Heart right ventricle (tissue), 16 donors: Measurements from ENCODE around the gene CCDC174. TPM values are rescaled to one million over a fixed set of nuclear protein-coding genes. Genes with fewer than 3 reads are reported as not detected.
A peak's percentile ranks its signal among the peaks of the same experiment; 100 is the strongest.

Source experiments
- ATAC-seq, 8 donors: fragments of 200-7000 bp; cut with Tn5 transposase; one replicate each; pipeline ENCODE4 v1.9.1; 2020; ENCODE audit warnings: mild to moderate bottlenecking in 8 of 8, moderate library complexity in 8 of 8, moderate number of reproducible peaks in 1 of 8
- DNase-seq, 2 donors: peaks; one replicate each; pipeline ENCODE4 v3.0.0-alpha.2; 2020
- H3K27ac ChIP-seq, 10 donors: fragments of 200-600 bp; sonication (generic) in 2 of 10; one replicate each; pipeline versions ENCODE4 v1.5.0 to v1.8.0; 2020 to 2022; ENCODE audit warnings: mild to moderate bottlenecking in 3 of 10
- H3K27me3 ChIP-seq, 7 donors: fragments of 200-600 bp; one replicate each; pipeline ENCODE4 v1.8.0; 2021 to 2022; ENCODE audit warnings: mild to moderate bottlenecking in 2 of 7
- H3K36me3 ChIP-seq, 9 donors: fragments of 200-600 bp; sonication (generic) in 1 of 9; one replicate each; pipeline versions ENCODE4 v1.5.0 to v1.8.0; 2020 to 2022; ENCODE audit warnings: mild to moderate bottlenecking in 2 of 9
- H3K4me1 ChIP-seq, 9 donors: fragments of 200-600 bp; sonication (generic) in 1 of 9; one replicate each; pipeline versions ENCODE4 v1.5.0 to v1.8.0; 2020 to 2022; ENCODE audit warnings: mild to moderate bottlenecking in 4 of 9
- H3K4me3 ChIP-seq, 10 donors: fragments of 200-600 bp; sonication (generic) in 2 of 10; one replicate each; pipeline versions ENCODE4 v1.5.0 to v1.8.0; 2020 to 2022; ENCODE audit warnings: mild to moderate bottlenecking in 7 of 10, moderate library complexity in 2 of 10
- H3K9me3 ChIP-seq, 11 donors: fragments of 200-600 bp in 10 of 11; sonication (generic) in 2 of 11; one replicate each; pipeline versions ENCODE4 v1.5.0 to v1.8.0; 2013 to 2022; ENCODE audit warnings: mild to moderate bottlenecking in 2 of 11, control low read depth in 1 of 11, moderate library complexity in 1 of 11
- CTCF ChIP-seq, 9 donors: fragments of 200-600 bp; sonication (generic) in 2 of 9; IDR thresholded peaks; one replicate each; pipeline versions ENCODE4 v1.5.0 to v1.8.0; 2021 to 2022; ENCODE audit warnings: antibody characterized with exemption in 9 of 9, mild to moderate bottlenecking in 5 of 9, moderate library complexity in 1 of 9
- WGBS, 2 donors: extraction: QIAGEN DNeasy Blood & Tissue Kit; methylation state at CpG; one replicate each; pipeline ENCODE4 v1.1.7; 2013; ENCODE audit warnings: inconsistent platforms in 1 of 2; 5-methylcytosine and 5-hydroxymethylcytosine counted together
- intact Hi-C, 10 donors: fragments of 100-400 bp; cut with DNase I; formaldehyde crosslinking; loops; one replicate each; pipeline versions ENCODE4 v1.11.1 to v1.14.2; 2022
- long read RNA-seq, 3 donors: library from polyadenylated mRNA; unstranded; transcript quantifications; one replicate each; pipeline ENCODE4 v2.0.0, GENCODE V29; 2020 to 2021
- polyA plus RNA-seq, 2 donors: library from polyadenylated mRNA; stranded (reverse); fragments of 200-250 nt; gene quantifications; one replicate each; pipeline ENCODE4 v1.2.3, GENCODE V29; 2013
- total RNA-seq, 10 donors: library from RNA; stranded (reverse); fragmentation: NEBNext Ultra II Directional in 3 of 10; extraction: Animal tissue kit (Norgen Biotek cat#: 25700) in 3 of 10; gene quantifications; one replicate each; pipeline versions ENCODE4 v1.2.1 to v1.2.4, GENCODE V29; 2021 to 2023
- donor health status: Arrhythmogenic right ventricular cardiomyopathy.
- donor health status: ischemic (EF 13 %, LVEDD 7.1; RV severe dilation, severe dysfunction).
- donor health status: healthy with polysubstance abuse.
- donor health status: DM: no; HTN: yes; CAD: no.
- donor health status: DM: no; HTN: no; CAD: no.
- donor health status: ischemic (EF 25% LVEDD 6.9; RV normal size, moderate dysfunction).
- donor health status: ischemic (EF 25% LVEDD 5.7; RV mildly dilated, moderate dysfunction).
- donor health status: healthy.
- donor health status: DM: yes; HTN: yes; CAD: no.
- donor health status: Ischemic cardiomyopathy.
- donor health status: ischemic (EF 35%, LVEDD 5.7; RV mildly dilated, moderate dysfunction).
- donor health status: nonischemic (EF 11% LVEDD 7.7; RV severe dilation, severe dysfunction).
- donor health status: DM: yes; HTN: yes; CAD: no.
- donor health status: PGD.
- donor health status: ischemic (EF 29% LVEDD 5.4; RV normal size, mild dysfunction).
- donor health status: nonischemic (EF 23%, LVEDD 6.1; RV moderate dilation, normal function).

The CCDC174 gene
- 10 to 100 TPM in 9 of 10 donors, 1 to 10 TPM in 1; 10.0 to 15.4 (median 11.6) TPM for total RNA-seq
- 10 to 100 TPM; 10.1 to 18.6 TPM for polyA plus RNA-seq
- long read RNA-seq, donor 1, partial matches to known transcripts: 7 of 11 reads
- long read RNA-seq, donor 1, other reads (novel, unspliced or antisense): 2 of 11 reads
- long read RNA-seq, donor 2, partial matches to known transcripts: 6 of 10 reads
- long read RNA-seq, donor 2, other reads (novel, unspliced or antisense): 2 of 10 reads
- long read RNA-seq, donor 3, partial matches to known transcripts: 2 of 4 reads
- long read RNA-seq, donor 3, other reads (novel, unspliced or antisense): 1 of 4 reads

- WGBS, 2 donors: 0% methylated on average over 47 of the region's 47 CpGs
- Histone ChIP-seq H3K27ac (peak within 1 kb of the TSS; percentile 64 to 97 (median 84)), H3K4me1 (peaks cover 0 to 61% (median 45%) of the 10 kb centered on the region in 9 donors), H3K4me3 (peak within 1 kb of the TSS; percentile 42 to 92 (median 76)), H3K36me3 (peaks cover 0 to 32% (median 22%) of the 10 kb centered on the region in 9 donors), H3K27me3 (no peaks in the 10 kb centered on the region), H3K9me3 (no peaks in the 10 kb centered on the region)
- TF ChIP-seq CTCF (IDR thresholded peaks at IDR 0.05): peak in 1 of 9 donors; percentile 4
- ATAC-seq: peak; percentile 98 to 99 (median 98)
- intact Hi-C loops: loop anchor here in 1 of 10 donors (1.0 to 5.0 kb wide), 2 partner anchors 296 to 446 kb away; partner anchors contain the start of genes NR2C2 and RBSN
- DNase-seq: peak; percentile 88 to 99
These were observed at the start of gene CCDC174 for GRCh38 chr3:14651440-14652251. Gene CCDC174, plus strand, starts transcription at chr3:14651762. Its CDS starts 75 bp downstream, at chr3:14651837.

- H3K4me3 ChIP-seq: peak overlapping the region in 6 of 10 donors; percentile 24 to 41 (median 32)
- H3K27ac ChIP-seq: no peak overlapping the region
- H3K36me3 ChIP-seq: no peaks in the 10 kb centered on the region
- TF ChIP-seq CTCF (IDR thresholded peaks at IDR 0.05): peak in 2 of 9 donors; percentile 6 to 13
- ATAC-seq (no peak), DNase-seq (no peak)
- H3K4me1 ChIP-seq: peaks cover 0 to 13% (median 5%) of the 10 kb centered on the region in 9 donors
- intact Hi-C loops: no loop called here
- H3K9me3 ChIP-seq: no peaks in the 10 kb centered on the region
- peaks cover 6 to 76% (median 57%) of the 10 kb centered on the region in 7 donors for H3K27me3 ChIP-seq
- 1 to 2% methylated on average over 63 to 66 of the region's 66 CpGs for WGBS, 2 donors
These were observed 49.4 kb upstream of the CCDC174 start for GRCh38 chr3:14602006-14602803.

- ATAC-seq (peak in 1 of 8 donors; percentile 46), DNase-seq (no peak)
- H3K4me1 ChIP-seq: peaks cover 0 to 13% (median 5%) of the 10 kb centered on the region in 9 donors
- H3K36me3 ChIP-seq: no peaks in the 10 kb centered on the region
- no peak for TF ChIP-seq CTCF (IDR thresholded peaks at IDR 0.05)
- peak overlapping the region in 6 of 10 donors; percentile 24 to 41 (median 32) for H3K4me3 ChIP-seq
- no peaks in the 10 kb centered on the region for H3K9me3 ChIP-seq
- H3K27ac ChIP-seq: no peak overlapping the region
- 4 to 5% methylated on average over 64 to 85 of the region's 85 CpGs for WGBS, 2 donors
- peaks cover 6 to 79% (median 56%) of the 10 kb centered on the region in 7 donors for H3K27me3 ChIP-seq
- intact Hi-C loops: no loop called here
These were observed 48.5 kb upstream of the CCDC174 start for GRCh38 chr3:14602804-14603644.
